Lower leg skin (tissue), 3 donors: Measurements from ENCODE around the gene SOCS7.

Source experiments
- POLR2A ChIP-seq, 2 donors: fragments of 450-650 bp; IDR thresholded peaks; one replicate each; pipeline ENCODE4 v1.6.1; 2016 to 2017; ENCODE audit warnings: antibody characterized with exemption in 2 of 2, mild to moderate bottlenecking in 1 of 2, moderate library complexity in 1 of 2
- TF ChIP-seq, protein P1 (sequence below), 3 donors: fragments of 450-650 bp; IDR thresholded peaks; one replicate each; pipeline ENCODE4 v1.5.1; 2016; ENCODE audit warnings: antibody characterized with exemption in 3 of 3, mild to moderate bottlenecking in 3 of 3, moderate library complexity in 2 of 3

DNA sequence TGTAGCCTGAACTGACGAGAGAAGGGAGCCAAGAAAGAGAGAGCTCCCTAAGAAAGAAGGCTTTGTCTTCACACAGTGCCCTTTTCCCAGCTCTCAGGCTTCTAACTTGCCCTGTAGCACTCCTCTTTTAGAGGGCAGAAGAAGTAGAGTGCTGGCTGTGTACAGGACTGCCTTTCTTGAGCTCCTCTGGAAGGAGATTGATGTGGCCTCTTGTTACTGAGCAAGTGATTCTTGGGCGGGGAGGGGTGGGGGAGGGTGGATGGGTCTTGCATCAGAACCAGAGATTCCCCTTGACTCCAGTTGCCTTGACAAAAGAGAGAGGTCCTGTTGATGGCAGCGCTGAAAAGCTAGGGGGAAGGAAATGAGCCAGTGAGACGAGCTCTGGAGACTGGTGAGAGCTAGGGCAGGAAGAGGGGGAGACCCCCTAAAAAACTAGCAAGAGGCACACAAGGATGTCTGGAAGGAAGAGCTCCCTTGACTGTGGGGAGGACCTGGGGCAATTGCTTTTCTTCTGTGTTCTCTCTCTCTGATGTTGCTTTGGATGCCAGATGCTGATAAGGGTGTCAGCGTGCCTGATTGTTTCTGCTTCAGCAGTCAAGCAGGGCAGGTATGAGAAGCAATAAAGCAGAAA, 26.3 kb upstream of the SOCS7 start:
- no peak for TF ChIP-seq POLR2A (IDR thresholded peaks at IDR 0.05)
- TF ChIP-seq, protein P1, sequence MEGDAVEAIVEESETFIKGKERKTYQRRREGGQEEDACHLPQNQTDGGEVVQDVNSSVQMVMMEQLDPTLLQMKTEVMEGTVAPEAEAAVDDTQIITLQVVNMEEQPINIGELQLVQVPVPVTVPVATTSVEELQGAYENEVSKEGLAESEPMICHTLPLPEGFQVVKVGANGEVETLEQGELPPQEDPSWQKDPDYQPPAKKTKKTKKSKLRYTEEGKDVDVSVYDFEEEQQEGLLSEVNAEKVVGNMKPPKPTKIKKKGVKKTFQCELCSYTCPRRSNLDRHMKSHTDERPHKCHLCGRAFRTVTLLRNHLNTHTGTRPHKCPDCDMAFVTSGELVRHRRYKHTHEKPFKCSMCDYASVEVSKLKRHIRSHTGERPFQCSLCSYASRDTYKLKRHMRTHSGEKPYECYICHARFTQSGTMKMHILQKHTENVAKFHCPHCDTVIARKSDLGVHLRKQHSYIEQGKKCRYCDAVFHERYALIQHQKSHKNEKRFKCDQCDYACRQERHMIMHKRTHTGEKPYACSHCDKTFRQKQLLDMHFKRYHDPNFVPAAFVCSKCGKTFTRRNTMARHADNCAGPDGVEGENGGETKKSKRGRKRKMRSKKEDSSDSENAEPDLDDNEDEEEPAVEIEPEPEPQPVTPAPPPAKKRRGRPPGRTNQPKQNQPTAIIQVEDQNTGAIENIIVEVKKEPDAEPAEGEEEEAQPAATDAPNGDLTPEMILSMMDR (IDR thresholded peaks at IDR 0.05), result no peak
